Gastrocnemius medialis (tissue), 4 donors: ENCODE data around the gene CLSTN2. TPM values are rescaled to one million over a fixed set of nuclear protein-coding genes. Genes with fewer than 3 reads are reported as not detected.

ENCODE experiments used
- ATAC-seq, 2 donors: fragments of 150-250 bp; one replicate each; pipeline ENCODE4 v1.9.1; 2016
- DNase-seq, 2 donors: peaks; one replicate each; pipeline ENCODE4 v3.0.0-alpha.2; 2019
- H3K27ac ChIP-seq, 4 donors: fragments of 200-600 bp; sonication (generic); 1 replicate in 1 of 4; 2 replicates in 3 of 4; pipeline ENCODE4 v1.5.1; 2016 to 2018; ENCODE audit warnings: mild to moderate bottlenecking in 2 of 4, moderate library complexity in 1 of 4
- H3K27me3 ChIP-seq, 3 donors: fragments of 200-600 bp; sonication (generic) in 2 of 3; 1 replicate in 1 of 3; 2 replicates in 2 of 3; pipeline versions ENCODE4 v1.5.1 to v1.6.0; 2016 to 2019; ENCODE audit warnings: mild to moderate bottlenecking in 1 of 3, moderate library complexity in 1 of 3
- H3K36me3 ChIP-seq, 2 donors: fragments of 200-600 bp; sonication (generic) in 1 of 2; one replicate each; pipeline ENCODE4 v1.5.1; 2017 to 2018
- H3K4me1 ChIP-seq, 2 donors: fragments of 200-600 bp; sonication (generic) in 1 of 2; one replicate each; pipeline ENCODE4 v1.5.1; 2016 to 2017; ENCODE audit warnings: mild to moderate bottlenecking in 2 of 2
- H3K4me3 ChIP-seq, 4 donors: fragments of 200-600 bp; sonication (generic) in 3 of 4; 1 replicate in 1 of 4; 2 replicates in 3 of 4; pipeline ENCODE4 v1.5.1; 2016 to 2019; ENCODE audit warnings: mild to moderate bottlenecking in 2 of 4
- H3K9me3 ChIP-seq, 3 donors: fragments of 200-600 bp; sonication (generic) in 2 of 3; 1 replicate in 1 of 3; 2 replicates in 2 of 3; pipeline ENCODE4 v1.5.1; 2016 to 2019
- POLR2A ChIP-seq, 2 donors: fragments of 450-650 bp; IDR thresholded peaks; one replicate each; pipeline ENCODE4 v1.6.1; 2017; ENCODE audit warnings: antibody characterized with exemption in 2 of 2, mild to moderate bottlenecking in 2 of 2, moderate library complexity in 2 of 2
- in situ Hi-C, 4 donors: fragments of 200-750 bp; cut with MboI; loops; one replicate each; pipeline versions ENCODE4 v1.15.0 to v1.8.0; 2017; ENCODE audit warnings: low sequenced_read_pairs in 4 of 4
- intact Hi-C: fragments of 100-400 bp; cut with DNase I; formaldehyde crosslinking; loops from one replicate; pipeline ENCODE4 v1.15.1; 2023; ENCODE audit warnings: low total_unique reads
- total RNA-seq, 4 donors: library from RNA; depleted of rRNA; stranded (reverse); fragments of >200 nt; gene quantifications; one replicate each; pipeline versions ENCODE4 v1.1.0 to v1.2.3, GENCODE V29; 2016
- TF ChIP-seq, protein P1 (sequence below), 5 experiments: fragments of 450-650 bp in 3 of 5; fragments of 200-600 bp in 2 of 5; sonication (generic) in 2 of 5; IDR thresholded peaks in 4 of 5; conservative IDR thresholded peaks in 1 of 5; 1 replicate in 4 of 5; 2 replicates in 1 of 5; pipeline ENCODE4 v1.5.1; 2016 to 2019; ENCODE audit warnings: antibody characterized with exemption in 5 of 5, mild to moderate bottlenecking in 3 of 5, moderate library complexity in 3 of 5

The CLSTN2 gene
- total RNA-seq, 4 donors from 2014 or later, result 1.1 to 4.9 (median 4.0) TPM

DNA sequence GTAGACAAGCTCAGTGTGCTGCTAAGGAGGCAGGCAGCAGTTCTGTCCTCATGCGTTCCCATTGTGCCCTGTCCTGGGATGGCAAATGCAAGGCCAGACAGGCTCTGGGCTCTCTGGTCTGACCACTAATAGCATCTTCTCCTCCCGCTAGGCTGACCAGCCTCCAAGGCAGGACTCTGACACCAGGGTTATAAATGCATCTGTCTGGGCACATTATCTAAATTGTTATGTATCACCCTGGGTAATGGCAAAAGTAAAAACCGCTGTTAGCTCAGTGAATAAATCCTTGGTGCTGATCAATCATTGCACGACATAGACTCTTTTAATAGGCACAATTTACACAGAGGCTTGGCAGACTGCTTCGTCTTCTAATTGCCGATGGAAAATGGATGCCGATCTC is 85.6 kb downstream of the CLSTN2 start:
- Histone ChIP-seq H3K27ac (no peak overlapping the region), H3K9me3 (no peaks in the 10 kb centered on the region), H3K36me3 (no peaks in the 10 kb centered on the region), H3K4me1 (peaks cover 0 to 15% of the 10 kb centered on the region in 2 donors), H3K27me3 (no peaks in the 10 kb centered on the region), H3K4me3 (no peak overlapping the region)
- in situ Hi-C loops (no loop called here), intact Hi-C loops (no loop called here)
- TF ChIP-seq, protein P1, sequence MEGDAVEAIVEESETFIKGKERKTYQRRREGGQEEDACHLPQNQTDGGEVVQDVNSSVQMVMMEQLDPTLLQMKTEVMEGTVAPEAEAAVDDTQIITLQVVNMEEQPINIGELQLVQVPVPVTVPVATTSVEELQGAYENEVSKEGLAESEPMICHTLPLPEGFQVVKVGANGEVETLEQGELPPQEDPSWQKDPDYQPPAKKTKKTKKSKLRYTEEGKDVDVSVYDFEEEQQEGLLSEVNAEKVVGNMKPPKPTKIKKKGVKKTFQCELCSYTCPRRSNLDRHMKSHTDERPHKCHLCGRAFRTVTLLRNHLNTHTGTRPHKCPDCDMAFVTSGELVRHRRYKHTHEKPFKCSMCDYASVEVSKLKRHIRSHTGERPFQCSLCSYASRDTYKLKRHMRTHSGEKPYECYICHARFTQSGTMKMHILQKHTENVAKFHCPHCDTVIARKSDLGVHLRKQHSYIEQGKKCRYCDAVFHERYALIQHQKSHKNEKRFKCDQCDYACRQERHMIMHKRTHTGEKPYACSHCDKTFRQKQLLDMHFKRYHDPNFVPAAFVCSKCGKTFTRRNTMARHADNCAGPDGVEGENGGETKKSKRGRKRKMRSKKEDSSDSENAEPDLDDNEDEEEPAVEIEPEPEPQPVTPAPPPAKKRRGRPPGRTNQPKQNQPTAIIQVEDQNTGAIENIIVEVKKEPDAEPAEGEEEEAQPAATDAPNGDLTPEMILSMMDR (IDR thresholded peaks at IDR 0.05 in 4 of 5, conservative IDR thresholded peaks at IDR 0.05 in 1 of 5), result no peak
- no peak for TF ChIP-seq POLR2A (IDR thresholded peaks at IDR 0.05)
- no peak for ATAC-seq
- DNase-seq, result no peak

DNA sequence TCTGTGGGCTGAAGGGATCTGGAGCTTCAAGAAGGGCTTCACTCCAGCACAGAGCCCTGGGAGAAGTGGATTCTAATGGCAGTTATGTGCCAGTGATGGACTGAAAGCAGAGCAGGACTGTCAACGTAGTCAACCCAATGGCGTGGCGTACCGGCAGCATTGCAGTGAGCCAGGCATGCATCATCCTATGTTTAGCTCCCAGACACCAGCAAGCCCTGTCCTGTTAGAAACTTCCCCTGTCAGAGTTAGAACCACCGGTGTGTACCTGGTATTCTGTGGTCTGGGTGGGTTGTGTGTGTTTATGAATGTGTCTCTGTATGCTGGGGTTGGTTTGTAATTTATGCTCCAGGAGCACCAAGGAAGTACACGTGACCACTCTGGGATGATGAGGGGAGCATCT is 86.3 kb downstream of the CLSTN2 start:
- ATAC-seq, result no peak
- TF ChIP-seq POLR2A (IDR thresholded peaks at IDR 0.05), result no peak
- TF ChIP-seq, protein P1 (IDR thresholded peaks at IDR 0.05 in 4 of 5, conservative IDR thresholded peaks at IDR 0.05 in 1 of 5), result no peak
- peaks cover 0 to 15% of the 10 kb centered on the region in 2 donors for H3K4me1 ChIP-seq
- H3K27me3 ChIP-seq, result no peaks in the 10 kb centered on the region
- H3K9me3 ChIP-seq, result no peaks in the 10 kb centered on the region
- in situ Hi-C loops (no loop called here), intact Hi-C loops (no loop called here)
- no peak for DNase-seq
- H3K4me3 ChIP-seq, result no peak overlapping the region
- H3K27ac ChIP-seq, result no peak overlapping the region
- no peaks in the 10 kb centered on the region for H3K36me3 ChIP-seq

DNA sequence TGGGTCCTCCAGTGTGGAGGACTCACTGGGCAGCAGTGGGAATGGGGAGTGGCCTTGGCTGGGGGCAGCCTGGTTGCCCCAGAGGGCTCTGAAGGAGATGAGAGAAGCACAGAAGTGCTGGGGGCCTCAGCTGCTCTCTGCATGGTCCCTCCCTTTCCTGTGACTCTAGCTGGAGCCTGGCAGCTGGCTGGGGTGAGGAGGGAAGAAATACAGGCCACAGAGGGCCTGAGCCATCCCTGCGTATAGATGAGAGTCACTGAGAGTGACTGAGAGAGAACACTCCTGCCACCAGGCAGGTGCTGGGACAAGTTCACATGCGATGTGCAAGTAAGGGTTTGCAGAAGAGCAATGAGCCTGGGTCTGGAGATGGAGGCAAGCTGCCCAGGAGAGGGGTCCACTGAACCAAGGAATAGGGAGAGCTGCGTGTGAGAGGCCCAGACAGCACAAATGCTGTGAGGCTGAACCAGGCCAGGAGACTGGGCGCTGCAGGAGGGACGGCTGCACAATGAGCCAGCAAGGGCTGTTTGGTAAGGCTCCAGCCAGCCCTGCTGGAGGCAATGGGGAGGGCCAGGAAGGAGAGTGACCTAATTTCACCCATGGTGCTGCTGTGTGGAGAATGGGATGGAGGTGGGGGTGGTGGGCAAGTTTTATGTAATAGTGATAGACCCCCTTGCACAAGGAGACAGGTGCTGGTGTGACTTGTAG is 87.2 kb downstream of the CLSTN2 start:
- no peaks in the 10 kb centered on the region for H3K9me3 ChIP-seq
- H3K4me1 ChIP-seq, result peaks cover 0 to 15% of the 10 kb centered on the region in 2 donors
- no peak for TF ChIP-seq POLR2A (IDR thresholded peaks at IDR 0.05)
- TF ChIP-seq, protein P1 (IDR thresholded peaks at IDR 0.05 in 4 of 5, conservative IDR thresholded peaks at IDR 0.05 in 1 of 5), result no peak
- H3K27me3 ChIP-seq, result no peaks in the 10 kb centered on the region
- no peak overlapping the region for H3K4me3 ChIP-seq
- no peak overlapping the region for H3K27ac ChIP-seq
- ATAC-seq (peak; percentile 28 to 47), DNase-seq (peak in 1 of 2 donors; percentile 14)
- intact Hi-C loops (no loop called here), in situ Hi-C loops (no loop called here)
- no peaks in the 10 kb centered on the region for H3K36me3 ChIP-seq

DNA sequence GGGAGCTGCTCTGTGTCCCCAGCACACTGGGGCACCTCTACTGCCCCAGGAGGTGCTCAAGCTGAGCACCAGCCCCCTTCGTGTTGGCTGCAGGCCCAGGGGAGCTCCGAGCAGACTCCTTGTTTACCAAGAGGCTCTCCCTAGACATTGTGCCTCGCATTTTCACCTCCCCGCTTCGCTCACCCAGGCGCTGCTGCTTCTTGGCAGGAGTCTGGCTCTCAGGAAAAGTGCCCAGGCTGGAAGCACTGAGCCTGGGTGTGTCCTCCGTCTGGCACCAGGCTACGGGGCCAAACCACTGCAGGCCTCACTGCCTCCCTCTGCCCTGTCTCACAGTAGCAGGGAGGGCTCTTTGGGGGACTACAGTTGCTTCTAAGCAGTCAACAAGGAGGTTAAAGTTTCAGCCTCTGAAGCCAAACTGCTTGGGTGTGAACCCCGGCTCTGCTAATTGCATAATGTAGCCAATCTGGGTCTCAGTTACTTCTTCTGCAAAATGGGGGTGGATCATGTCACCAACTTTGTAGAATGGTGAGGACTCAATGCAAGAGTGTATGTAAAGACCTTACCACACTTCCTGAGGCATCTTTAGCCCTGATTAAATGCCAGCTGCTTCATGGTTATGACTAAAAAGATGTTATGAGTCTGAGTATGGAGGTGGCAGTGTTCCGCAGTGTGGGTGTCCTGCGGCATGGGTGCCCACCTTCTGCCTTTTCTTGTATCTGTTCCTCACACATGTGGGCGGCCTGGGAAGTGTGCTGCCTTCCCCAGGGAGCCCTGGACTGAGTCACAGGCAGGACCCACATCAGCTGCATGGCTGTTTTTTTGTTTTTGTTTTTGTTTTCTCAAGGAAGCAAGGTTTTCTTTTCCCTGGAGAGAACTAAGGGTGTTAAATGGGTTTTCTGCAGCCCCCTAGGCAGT is 88.9 kb downstream of the CLSTN2 start:
- in situ Hi-C loops (no loop called here), intact Hi-C loops (no loop called here)
- no peaks in the 10 kb centered on the region for H3K36me3 ChIP-seq
- no peaks in the 10 kb centered on the region for H3K9me3 ChIP-seq
- H3K27ac ChIP-seq, result peak overlapping the region in 1 of 4 donors; percentile 51
- no peak overlapping the region for H3K4me3 ChIP-seq
- ATAC-seq, result peak; percentile 38 to 64
- H3K4me1 ChIP-seq, result peaks cover 0 to 15% of the 10 kb centered on the region in 2 donors
- DNase-seq, result peak; percentile 20 to 51
- no peak for TF ChIP-seq POLR2A (IDR thresholded peaks at IDR 0.05)
- TF ChIP-seq, protein P1 (IDR thresholded peaks at IDR 0.05 in 4 of 5, conservative IDR thresholded peaks at IDR 0.05 in 1 of 5), result no peak
- H3K27me3 ChIP-seq, result no peaks in the 10 kb centered on the region
